Transverse colon (tissue), 4 donors: Measurements from ENCODE around the gene ARVCF. TPM values are rescaled to one million over a fixed set of nuclear protein-coding genes. Genes with fewer than 3 reads are reported as not detected.

Source experiments
- DNase-seq: peaks from one replicate; pipeline ENCODE4 v3.0.0-alpha.2; 2019
- H3K27ac ChIP-seq, 4 donors: fragments of 200-600 bp; sonication (generic); 2 replicates each; pipeline ENCODE4 v1.5.1; 2016 to 2018; ENCODE audit warnings: inconsistent platforms in 4 of 4
- H3K27me3 ChIP-seq: fragments of 200-600 bp; sonication (generic); 2 replicates; pipeline ENCODE4 v1.5.1; 2017; ENCODE audit warnings: inconsistent platforms
- H3K36me3 ChIP-seq, 4 donors: fragments of 200-600 bp; sonication (generic); 2 replicates each; pipeline ENCODE4 v1.5.1; 2017 to 2019; ENCODE audit warnings: inconsistent platforms in 4 of 4
- H3K4me1 ChIP-seq, 4 donors: fragments of 200-600 bp; sonication (generic); 2 replicates each; pipeline ENCODE4 v1.5.1; 2017 to 2020; ENCODE audit warnings: inconsistent platforms in 4 of 4
- H3K4me3 ChIP-seq, 4 donors: fragments of 200-600 bp; sonication (generic); 1 replicate in 1 of 4; 2 replicates in 3 of 4; pipeline versions ENCODE4 v1.5.1 to v1.6.1; 2017 to 2019; ENCODE audit warnings: inconsistent platforms in 4 of 4
- H3K9me3 ChIP-seq, 2 donors: fragments of 200-600 bp; sonication (generic); 2 replicates each; pipeline ENCODE4 v1.5.1; 2017 to 2019; ENCODE audit warnings: inconsistent platforms in 2 of 2
- EP300 ChIP-seq: sonication (generic); formaldehyde crosslinking; IDR thresholded peaks from one replicate; pipeline ENCODE4 v1.6.1; 2017; ENCODE audit warnings: antibody characterized with exemption, low read depth
- POLR2A ChIP-seq: fragments of 450-650 bp; IDR thresholded peaks from one replicate; pipeline ENCODE4 v1.6.1; 2016; ENCODE audit warnings: antibody characterized with exemption, mild to moderate bottlenecking, moderate library complexity
- POLR2AphosphoS5 ChIP-seq, 3 donors: sonication (generic); formaldehyde crosslinking; IDR thresholded peaks; one replicate each; pipeline ENCODE4 v1.6.1; 2016; ENCODE audit warnings: antibody characterized with exemption in 3 of 3
- WGBS, 2 donors: methylation state at CpG; one replicate each; pipeline ENCODE4 v1.1.5; 2018; ENCODE audit warnings: low coverage in 1 of 2; 5-methylcytosine and 5-hydroxymethylcytosine counted together
- in situ Hi-C, 4 donors: fragments of 200-750 bp; cut with MboI; loops; one replicate each; pipeline versions ENCODE4 v1.15.0 to v1.15.1; 2017; ENCODE audit warnings: low sequenced_read_pairs in 3 of 4, low pct_ligation_motif_present in 1 of 4, low pct_unique_long_range_greater_than_20kb in 1 of 4
- intact Hi-C: fragments of 100-400 bp; cut with DNase I; formaldehyde crosslinking; loops from one replicate; pipeline ENCODE4 v1.15.1; 2023; ENCODE audit warnings: low total_unique reads
- total RNA-seq, 4 donors: library from RNA; depleted of rRNA; stranded (reverse); fragments of >200 nt; gene quantifications; one replicate each; pipeline ENCODE4 v1.1.0, GENCODE V29; 2016
- TF ChIP-seq, protein P1 (sequence below), 5 experiments: fragments of 200-600 bp in 3 of 5; fragments of 450-650 bp in 2 of 5; sonication (generic) in 3 of 5; IDR thresholded peaks; 1 replicate in 2 of 5; 2 replicates in 3 of 5; pipeline ENCODE4 v1.5.1; 2016 to 2017; ENCODE audit warnings: antibody characterized with exemption in 5 of 5, inconsistent platforms in 3 of 5, mild to moderate bottlenecking in 2 of 5, moderate library complexity in 1 of 5

Gene ARVCF
- total RNA-seq, 4 donors from 2014 or later = 15.3 to 81.6 (median 19.3) TPM

DNA sequence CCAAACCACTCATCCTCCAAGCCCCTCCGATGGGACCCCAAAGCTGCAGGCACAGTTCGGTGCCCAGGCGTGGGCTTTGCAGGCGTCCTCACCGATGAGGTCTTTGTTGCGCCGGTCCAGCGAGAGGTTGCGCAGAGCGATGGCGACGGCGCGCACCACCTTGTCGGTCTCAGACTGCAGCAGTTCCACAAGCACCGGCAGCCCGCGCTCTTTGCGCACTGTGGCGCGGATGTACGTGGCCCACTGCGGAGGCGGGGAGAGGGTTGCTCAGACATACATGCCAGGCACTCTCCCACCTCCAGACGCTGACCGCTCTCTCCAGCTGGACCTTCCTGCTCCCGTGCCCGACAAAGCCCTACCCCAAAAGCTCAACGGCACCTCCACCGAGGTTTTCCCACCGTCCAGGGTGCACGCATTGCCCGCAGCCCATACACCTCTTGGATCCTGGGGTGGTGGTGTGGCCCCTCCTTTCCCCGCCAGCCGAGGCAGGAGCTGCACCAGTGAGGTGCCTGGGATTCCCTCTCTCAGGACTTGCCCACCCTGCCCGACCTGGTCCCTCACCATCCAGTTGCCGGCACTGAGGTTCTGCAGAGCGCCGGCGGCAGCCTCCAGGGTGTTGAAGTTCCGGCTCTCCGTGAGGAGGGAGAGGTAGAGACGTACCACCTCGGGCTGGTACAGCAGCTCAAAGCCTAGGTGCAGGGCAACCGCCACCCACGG lies 42.9 kb downstream of the ARVCF start:
- no peaks in the 10 kb centered on the region for H3K27me3 ChIP-seq
- H3K4me3 ChIP-seq = no peak overlapping the region
- no peaks in the 10 kb centered on the region for H3K9me3 ChIP-seq
- no peak overlapping the region for H3K27ac ChIP-seq
- TF ChIP-seq EP300 (no peak), POLR2A (no peak), POLR2AphosphoS5 (IDR thresholded peaks at IDR 0.05) (no peak)
- TF ChIP-seq, protein P1, sequence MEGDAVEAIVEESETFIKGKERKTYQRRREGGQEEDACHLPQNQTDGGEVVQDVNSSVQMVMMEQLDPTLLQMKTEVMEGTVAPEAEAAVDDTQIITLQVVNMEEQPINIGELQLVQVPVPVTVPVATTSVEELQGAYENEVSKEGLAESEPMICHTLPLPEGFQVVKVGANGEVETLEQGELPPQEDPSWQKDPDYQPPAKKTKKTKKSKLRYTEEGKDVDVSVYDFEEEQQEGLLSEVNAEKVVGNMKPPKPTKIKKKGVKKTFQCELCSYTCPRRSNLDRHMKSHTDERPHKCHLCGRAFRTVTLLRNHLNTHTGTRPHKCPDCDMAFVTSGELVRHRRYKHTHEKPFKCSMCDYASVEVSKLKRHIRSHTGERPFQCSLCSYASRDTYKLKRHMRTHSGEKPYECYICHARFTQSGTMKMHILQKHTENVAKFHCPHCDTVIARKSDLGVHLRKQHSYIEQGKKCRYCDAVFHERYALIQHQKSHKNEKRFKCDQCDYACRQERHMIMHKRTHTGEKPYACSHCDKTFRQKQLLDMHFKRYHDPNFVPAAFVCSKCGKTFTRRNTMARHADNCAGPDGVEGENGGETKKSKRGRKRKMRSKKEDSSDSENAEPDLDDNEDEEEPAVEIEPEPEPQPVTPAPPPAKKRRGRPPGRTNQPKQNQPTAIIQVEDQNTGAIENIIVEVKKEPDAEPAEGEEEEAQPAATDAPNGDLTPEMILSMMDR (IDR thresholded peaks at IDR 0.05) = no peak
- in situ Hi-C loops (loop anchor here in 1 of 4 donors (5.0 kb wide), 1 partner anchor 34 kb away; no protein-coding TSS in a partner anchor), intact Hi-C loops (loop anchor here (10.0 kb wide), 1 partner anchor 151 kb away; no protein-coding TSS in a partner anchor)
- WGBS, 2 donors = 80 to 94% methylated on average over 1 to 46 of the region's 46 CpGs
- DNase-seq = no peak
- H3K4me1 ChIP-seq = peaks cover 0 to 5% (median 0%) of the 10 kb centered on the region in 4 donors
- H3K36me3 ChIP-seq = no peaks in the 10 kb centered on the region

DNA sequence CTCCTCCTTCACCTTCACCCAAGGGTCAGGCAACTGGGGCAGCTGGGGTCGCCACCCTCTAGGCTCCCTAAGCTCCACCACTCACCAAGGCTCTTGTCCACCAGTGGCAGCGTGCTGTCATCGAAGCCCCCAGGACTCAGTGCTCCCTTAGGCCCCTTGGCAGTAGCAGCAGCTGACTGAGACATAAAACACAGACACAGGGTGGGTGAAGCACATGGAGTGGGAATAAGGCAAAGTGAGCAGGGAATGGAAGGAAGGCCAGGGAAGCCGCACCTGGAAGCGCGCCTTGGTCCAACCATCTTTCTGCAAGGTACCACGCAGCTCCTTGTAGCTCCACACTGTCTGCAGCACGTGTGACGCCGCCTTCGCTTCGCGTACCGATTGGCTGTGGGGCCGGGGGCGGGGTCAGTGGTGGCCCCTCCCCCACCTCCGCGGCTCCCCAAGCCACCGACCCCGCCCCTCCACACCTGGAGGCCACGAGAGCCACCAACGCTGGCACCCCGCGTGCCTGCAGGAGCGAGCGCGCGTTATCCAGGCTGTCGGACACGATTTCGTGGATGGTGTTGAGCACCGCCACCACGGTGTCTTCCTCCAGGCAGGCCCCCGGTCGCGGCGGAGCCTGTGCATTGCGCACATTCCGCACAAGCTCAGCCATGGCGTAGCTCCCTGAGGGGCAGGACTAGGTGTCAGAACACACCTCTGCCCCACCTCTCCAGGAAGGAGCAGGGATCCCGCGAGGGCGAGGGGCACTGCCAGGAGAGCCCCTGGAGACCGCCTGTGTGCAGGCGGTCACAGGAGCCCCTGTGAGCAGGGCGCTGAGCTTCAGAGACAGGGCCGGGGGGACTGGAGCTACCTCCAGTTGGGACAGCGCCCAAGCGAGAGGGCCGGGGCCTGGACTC lies 43.7 kb downstream of the ARVCF start:
- H3K4me3 ChIP-seq = no peak overlapping the region
- H3K27ac ChIP-seq = no peak overlapping the region
- in situ Hi-C loops = loop anchor here in 1 of 4 donors (5.0 kb wide), 1 partner anchor 34 kb away; no protein-coding TSS in a partner anchor
- intact Hi-C loops = loop anchor here (10.0 kb wide), 1 partner anchor 152 kb away; no protein-coding TSS in a partner anchor
- DNase-seq = no peak
- no peaks in the 10 kb centered on the region for H3K27me3 ChIP-seq
- no peaks in the 10 kb centered on the region for H3K36me3 ChIP-seq
- TF ChIP-seq EP300 (no peak), POLR2A (no peak), POLR2AphosphoS5 (IDR thresholded peaks at IDR 0.05) (no peak)
- TF ChIP-seq, protein P1 (IDR thresholded peaks at IDR 0.05) = no peak
- H3K9me3 ChIP-seq = no peaks in the 10 kb centered on the region
- H3K4me1 ChIP-seq = peaks cover 0 to 5% (median 0%) of the 10 kb centered on the region in 4 donors
- 88% methylated on average over 47 of the region's 50 CpGs; no CpG with 5 or more reads in 1 of the 2 donors for WGBS, 2 donors

DNA sequence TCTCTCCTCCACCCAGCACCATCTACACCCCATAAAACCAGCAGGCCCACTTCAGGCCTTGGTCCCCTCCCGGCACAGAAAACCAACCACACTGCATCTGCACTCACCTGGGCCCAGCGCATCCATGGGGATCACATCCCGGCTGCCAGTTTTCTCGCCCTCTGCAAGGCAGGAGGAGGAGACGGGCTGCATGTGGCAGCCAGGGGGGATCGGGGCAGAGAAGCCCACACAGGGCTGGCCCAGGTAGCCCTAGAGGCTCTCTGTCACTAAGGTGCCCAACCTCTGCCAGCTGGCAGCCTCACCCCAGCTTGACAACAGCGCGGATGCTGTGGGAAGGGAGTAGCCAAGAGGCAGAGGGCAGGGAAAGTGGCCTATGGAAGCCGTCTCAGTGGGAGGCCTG lies 44.4 kb downstream of the ARVCF start:
- in situ Hi-C loops = loop anchor here in 1 of 4 donors (5.0 kb wide), 1 partner anchor 35 kb away; no protein-coding TSS in a partner anchor
- WGBS, 2 donors = 92% methylated on average over 9 of the region's 9 CpGs; no CpG with 5 or more reads in 1 of the 2 donors
- DNase-seq = no peak
- H3K4me1 ChIP-seq = peaks cover 0 to 5% (median 0%) of the 10 kb centered on the region in 4 donors
- H3K27ac ChIP-seq = no peak overlapping the region
- intact Hi-C loops = loop anchor here (10.0 kb wide), 1 partner anchor 153 kb away; no protein-coding TSS in a partner anchor
- TF ChIP-seq POLR2A (no peak), EP300 (no peak), POLR2AphosphoS5 (IDR thresholded peaks at IDR 0.05) (no peak)
- TF ChIP-seq, protein P1 (IDR thresholded peaks at IDR 0.05) = no peak
- no peaks in the 10 kb centered on the region for H3K9me3 ChIP-seq
- no peaks in the 10 kb centered on the region for H3K27me3 ChIP-seq
- no peak overlapping the region for H3K4me3 ChIP-seq
- no peaks in the 10 kb centered on the region for H3K36me3 ChIP-seq
